Endothelial cell of umbilical vein (primary cell): ENCODE data around the gene JPT2.

ENCODE experiments used
- CTCF ChIP-seq, 2 donors: IDR thresholded peaks; 1 replicate in 1 of 2; 2 replicates in 1 of 2; pipeline ENCODE4 v1.5.1; 2011; ENCODE audit warnings: low read length in 2 of 2, mild to moderate bottlenecking in 2 of 2, moderate library complexity in 2 of 2, control low read depth in 1 of 2, inconsistent platforms in 1 of 2, low read depth in 1 of 2; ENCODE audit not compliant: insufficient read depth in 1 of 2; ENCODE audit errors: extremely low read depth in 1 of 2
- EZH2 ChIP-seq: IDR thresholded peaks from 2 replicates; pipeline ENCODE4 v1.6.1; 2012; ENCODE audit warnings: borderline replicate concordance, low read depth, mild to moderate bottlenecking, moderate library complexity, low read length, inconsistent platforms; ENCODE audit not compliant: severe bottlenecking
- FOS ChIP-seq: IDR thresholded peaks from 2 replicates; pipeline ENCODE4 v1.6.1; 2011; ENCODE audit warnings: mild to moderate bottlenecking, low read length, moderate library complexity, borderline replicate concordance; ENCODE audit not compliant: insufficient read depth
- GATA2 ChIP-seq: IDR thresholded peaks from 2 replicates; pipeline ENCODE4 v1.7.0; 2011; ENCODE audit warnings: low read depth, mild to moderate bottlenecking, moderate library complexity, mixed read lengths, low read length; ENCODE audit not compliant: insufficient read length, insufficient read depth
- JUN ChIP-seq: IDR thresholded peaks from 2 replicates; pipeline ENCODE4 v1.6.1; 2011; ENCODE audit warnings: borderline replicate concordance, low read depth; ENCODE audit not compliant: insufficient read length, insufficient read depth
- MYC ChIP-seq: IDR thresholded peaks from one replicate; pipeline ENCODE4 v1.6.1; 2011; ENCODE audit warnings: mild to moderate bottlenecking, low read depth, low read length
- POLR2A ChIP-seq: IDR thresholded peaks from 2 replicates; pipeline ENCODE4 v1.6.1; 2012; ENCODE audit warnings: low read depth, mild to moderate bottlenecking, control low read depth, low read length
- POLR2AphosphoS5 ChIP-seq: IDR thresholded peaks from 2 replicates; pipeline ENCODE4 v1.6.1; 2012; ENCODE audit warnings: low read depth, mild to moderate bottlenecking, control low read depth, low read length, moderate library complexity; ENCODE audit not compliant: insufficient read depth
- TF ChIP-seq, protein P1 (sequence below): IDR thresholded peaks from 2 replicates; pipeline ENCODE4 v1.6.1; 2011; ENCODE audit not compliant: insufficient read depth, insufficient read length

- TF ChIP-seq POLR2A (no peak), CTCF (IDR thresholded peaks at IDR 0.05; ENCODE audit: extremely low read depth in 1 of 2, insufficient read depth in 1 of 2, low read depth in 1 of 2, low read length in 2 of 2) (no peak), EZH2 (no peak), POLR2AphosphoS5 (no peak), MYC (no peak), JUN (no peak), FOS (no peak), GATA2 (no peak)
- TF ChIP-seq, protein P1, sequence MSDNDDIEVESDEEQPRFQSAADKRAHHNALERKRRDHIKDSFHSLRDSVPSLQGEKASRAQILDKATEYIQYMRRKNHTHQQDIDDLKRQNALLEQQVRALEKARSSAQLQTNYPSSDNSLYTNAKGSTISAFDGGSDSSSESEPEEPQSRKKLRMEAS: no peak
Measured at GRCh38 chr16:1667916-1668315, 10.2 kb upstream of the JPT2 start.
